GM12878 (cell line): ENCODE results near the gene AMHR2. TPM values are rescaled to one million over a fixed set of nuclear protein-coding genes. Genes with fewer than 3 reads are reported as not detected.

ENCODE experiments used
- ATF2 ChIP-seq: IDR thresholded peaks from 2 replicates; pipeline ENCODE4 v1.6.1; 2012; ENCODE audit warnings: low read length, inconsistent platforms
- BCL11A ChIP-seq: IDR thresholded peaks from 2 replicates; pipeline ENCODE4 v1.6.1; 2011; ENCODE audit warnings: low read depth, low read length
- CBX3 ChIP-seq: fragments of 200-600 bp; sonication (generic); IDR thresholded peaks from 2 replicates; pipeline ENCODE4 v1.6.1; 2016; ENCODE audit warnings: low read depth, borderline replicate concordance
- CEBPZ ChIP-seq: fragments of 150-350 bp; IDR thresholded peaks from 2 replicates; pipeline ENCODE4 v1.6.1; 2016; ENCODE audit warnings: low read depth, low read length
- EP300 ChIP-seq, 2 experiments: fragments of 150-350 bp in 1 of 2; IDR thresholded peaks; 2 replicates each; pipeline ENCODE4 v1.6.1; 2011 to 2012; ENCODE audit warnings: low read depth in 2 of 2, low read length in 2 of 2, borderline replicate concordance in 1 of 2, improper control_type of control experiment in 1 of 2, inconsistent platforms in 1 of 2; ENCODE audit not compliant: control insufficient read depth in 1 of 2
- GATAD2B ChIP-seq: fragments of 450-650 bp; conservative IDR thresholded peaks from 2 replicates; pipeline ENCODE4 v1.6.1; 2017; ENCODE audit warnings: low read depth, mild to moderate bottlenecking, moderate library complexity
- LARP7 ChIP-seq: fragments of 450-650 bp; IDR thresholded peaks from 2 replicates; pipeline ENCODE4 v1.6.1; 2017; ENCODE audit warnings: mild to moderate bottlenecking
- MTA3 ChIP-seq: IDR thresholded peaks from 2 replicates; pipeline ENCODE4 v1.6.1; 2012; ENCODE audit warnings: low read length, inconsistent platforms, borderline replicate concordance
- NFIC ChIP-seq: IDR thresholded peaks from 2 replicates; pipeline ENCODE4 v1.6.1; 2012; ENCODE audit warnings: low read depth, mild to moderate bottlenecking, inconsistent platforms, low read length, moderate library complexity
- STAT1 ChIP-seq: fragments of 450-650 bp; conservative IDR thresholded peaks from 2 replicates; pipeline ENCODE4 v1.6.1; 2014; ENCODE audit warnings: antibody characterized with exemption, mild to moderate bottlenecking
- WRNIP1 ChIP-seq: IDR thresholded peaks from 2 replicates; pipeline ENCODE4 v1.6.1; 2011; ENCODE audit warnings: low read depth, low read length, improper control_type of control experiment, borderline replicate concordance
- polyA plus RNA-seq, 11 experiments: library from polyadenylated mRNA; depleted of rRNA in 4 of 11; unstranded in 6 of 11; stranded (reverse) in 5 of 11; fragments of >200 nt; fragmentation: Nextera tagmentation in 4 of 11; fragmentation: Illumina TruSeq in 1 of 11; extraction: Ambion mirVana in 4 of 11; extraction: Trizol in 1 of 11; gene quantifications; 1 replicate in 1 of 11; 2 replicates in 10 of 11; pipeline versions ENCODE4 v1.2.1 to v1.2.3, GENCODE V29; 2011 to 2016; ENCODE audit warnings: inconsistent platforms in 2 of 11, missing spikeins in 2 of 11, low read depth in 1 of 11
- total RNA-seq, 4 experiments: library from RNA; depleted of rRNA in 3 of 4; stranded (reverse); fragments of >200 nt in 3 of 4; fragmentation: Illumina TruSeq in 1 of 4; extraction: Trizol in 1 of 4; gene quantifications; 2 replicates each; pipeline versions ENCODE4 v1.2.1 to v1.2.3, GENCODE V29; 2013 to 2021

Gene AMHR2
- total and polyA plus RNA-seq, 10 of the 15 experiments (the other 5 are each of a cell fraction or from before 2014, with no cell fraction given): 0.06 TPM; not detected in 9

- TF ChIP-seq CEBPZ (no peak), STAT1 (no peak), CBX3 (no peak), BCL11A (no peak), NFIC (no peak), EP300 (IDR thresholded peaks at IDR 0.05; ENCODE audit: borderline replicate concordance in 1 of 2, control insufficient read depth in 1 of 2, low read depth in 2 of 2, low read length in 2 of 2) (no peak), MTA3 (no peak), ATF2 (no peak), LARP7 (no peak), GATAD2B (no peak), WRNIP1 (no peak)
These were observed 45.4 kb upstream of the AMHR2 start (continued) for GRCh38 chr12:53378222-53378621.
